DMS153 (cell line): ENCODE measurements around the gene ZNF687.
"Not testable (repeated sequence)": the region's sequence is repeated elsewhere in the genome, so short reads cannot be mapped to it uniquely, and the experiment has no call there.

ENCODE experiments used
- DNase-seq: peaks from one replicate; lab custom pipeline; 2025; lab: John Stamatoyannopoulos, UW

Gene ZNF687, protein sequence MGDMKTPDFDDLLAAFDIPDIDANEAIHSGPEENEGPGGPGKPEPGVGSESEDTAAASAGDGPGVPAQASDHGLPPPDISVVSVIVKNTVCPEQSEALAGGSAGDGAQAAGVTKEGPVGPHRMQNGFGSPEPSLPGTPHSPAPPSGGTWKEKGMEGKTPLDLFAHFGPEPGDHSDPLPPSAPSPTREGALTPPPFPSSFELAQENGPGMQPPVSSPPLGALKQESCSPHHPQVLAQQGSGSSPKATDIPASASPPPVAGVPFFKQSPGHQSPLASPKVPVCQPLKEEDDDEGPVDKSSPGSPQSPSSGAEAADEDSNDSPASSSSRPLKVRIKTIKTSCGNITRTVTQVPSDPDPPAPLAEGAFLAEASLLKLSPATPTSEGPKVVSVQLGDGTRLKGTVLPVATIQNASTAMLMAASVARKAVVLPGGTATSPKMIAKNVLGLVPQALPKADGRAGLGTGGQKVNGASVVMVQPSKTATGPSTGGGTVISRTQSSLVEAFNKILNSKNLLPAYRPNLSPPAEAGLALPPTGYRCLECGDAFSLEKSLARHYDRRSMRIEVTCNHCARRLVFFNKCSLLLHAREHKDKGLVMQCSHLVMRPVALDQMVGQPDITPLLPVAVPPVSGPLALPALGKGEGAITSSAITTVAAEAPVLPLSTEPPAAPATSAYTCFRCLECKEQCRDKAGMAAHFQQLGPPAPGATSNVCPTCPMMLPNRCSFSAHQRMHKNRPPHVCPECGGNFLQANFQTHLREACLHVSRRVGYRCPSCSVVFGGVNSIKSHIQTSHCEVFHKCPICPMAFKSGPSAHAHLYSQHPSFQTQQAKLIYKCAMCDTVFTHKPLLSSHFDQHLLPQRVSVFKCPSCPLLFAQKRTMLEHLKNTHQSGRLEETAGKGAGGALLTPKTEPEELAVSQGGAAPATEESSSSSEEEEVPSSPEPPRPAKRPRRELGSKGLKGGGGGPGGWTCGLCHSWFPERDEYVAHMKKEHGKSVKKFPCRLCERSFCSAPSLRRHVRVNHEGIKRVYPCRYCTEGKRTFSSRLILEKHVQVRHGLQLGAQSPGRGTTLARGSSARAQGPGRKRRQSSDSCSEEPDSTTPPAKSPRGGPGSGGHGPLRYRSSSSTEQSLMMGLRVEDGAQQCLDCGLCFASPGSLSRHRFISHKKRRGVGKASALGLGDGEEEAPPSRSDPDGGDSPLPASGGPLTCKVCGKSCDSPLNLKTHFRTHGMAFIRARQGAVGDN

GRCh38 chr1:151281969-151282882, at the start of gene ZNF687:
TSS of gene ZNF687 (plus strand) at chr1:151282299. CDS start at chr1:151286292, 3,993 bp downstream.
- DNase-seq, result peak; percentile 100

DNA sequence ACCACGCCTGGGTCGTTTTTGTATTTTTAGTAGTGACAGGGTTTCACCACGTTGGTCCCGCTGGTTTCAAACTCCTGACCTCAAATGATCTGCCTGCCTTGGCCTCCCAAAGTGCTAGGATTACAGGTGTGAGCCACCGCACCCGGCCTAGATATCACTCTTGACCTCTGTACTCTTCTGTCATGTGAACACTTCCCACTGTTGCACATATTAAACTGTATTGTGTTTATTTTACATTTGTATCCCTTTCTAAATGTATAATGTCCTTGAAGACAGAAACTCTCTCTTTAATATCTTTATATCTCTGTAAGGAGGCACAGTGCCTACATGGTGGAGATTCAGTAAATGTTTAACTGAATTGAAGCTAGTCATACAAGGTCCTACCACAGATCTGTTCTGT, 46.9 kb upstream of the ZNF687 start:
- no peak for DNase-seq

GRCh38 chr1:151237678-151238466, 44.2 kb upstream of the ZNF687 start:
- no peak for DNase-seq

DNA sequence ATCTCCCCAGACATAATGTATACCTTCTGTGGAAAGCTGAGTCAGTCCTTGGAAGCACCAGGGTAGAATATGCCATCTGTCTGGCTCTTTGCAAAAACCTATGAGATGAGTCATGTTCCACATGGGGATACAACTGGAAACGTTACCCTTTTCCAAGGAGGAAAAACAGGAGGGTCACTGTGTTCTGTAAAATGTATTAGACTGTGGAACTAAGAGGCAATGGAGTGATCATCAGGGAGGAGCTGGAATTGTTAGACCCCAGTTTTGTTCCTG, 43.7 kb upstream of the ZNF687 start:
- no peak for DNase-seq

- no peak for DNase-seq
These were observed 39.7 kb upstream of the ZNF687 start for GRCh38 chr1:151242442-151242841.

GRCh38 chr1:151243683-151244216, 38.3 kb upstream of the ZNF687 start:
- no peak for DNase-seq

- DNase-seq, result no peak
These were observed 35.3 kb upstream of the ZNF687 start for GRCh38 chr1:151246786-151247185.

- peak; percentile 82 for DNase-seq
These were observed 30.2 kb upstream of the ZNF687 start for GRCh38 chr1:151251656-151252470.

- peak; percentile 95 for DNase-seq
These were observed 27.6 kb upstream of the ZNF687 start, which contains the start of gene PSMD4 for GRCh38 chr1:151254217-151255213. TSS of gene PSMD4 (plus strand) at chr1:151254734. CDS start at chr1:151254783, 49 bp downstream.

DNA sequence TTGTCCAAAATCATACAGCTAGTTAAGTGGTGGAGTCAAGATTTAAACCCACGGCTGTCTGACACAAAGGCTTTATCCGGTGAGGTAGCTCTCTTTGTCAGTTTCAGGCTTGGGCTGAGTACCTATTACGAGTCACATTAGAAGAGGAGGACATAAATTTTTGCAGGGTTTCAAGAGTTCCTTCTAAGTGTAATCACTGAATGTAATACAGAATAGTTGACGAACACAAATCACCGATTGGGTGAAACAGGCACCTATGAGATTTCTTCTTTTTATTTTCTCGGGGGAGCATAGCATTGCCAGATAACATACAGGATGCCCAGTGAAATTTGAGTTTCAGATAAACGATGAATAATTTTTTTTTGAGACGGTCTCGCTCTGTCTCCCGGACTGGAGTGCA, 26.7 kb upstream of the ZNF687 start:
- DNase-seq, result no peak

DNA sequence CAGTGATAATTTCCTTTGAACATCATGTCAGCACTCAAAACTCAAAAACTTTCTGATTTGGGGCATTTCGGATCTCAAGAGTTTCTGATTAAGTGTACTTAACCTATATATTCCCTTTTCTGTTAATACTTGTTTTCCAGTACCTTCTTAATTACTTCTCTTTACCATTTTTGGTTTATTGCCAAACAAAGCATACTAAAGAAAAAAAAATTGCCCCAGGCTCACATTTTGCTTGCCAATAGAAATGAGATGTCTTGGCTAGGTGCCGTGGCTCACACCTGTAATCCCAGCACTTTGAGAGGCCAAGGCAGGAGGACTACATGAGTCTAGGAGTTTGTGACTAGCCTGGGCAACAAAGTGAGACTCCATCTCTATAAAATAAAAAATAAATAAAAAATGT, 22.7 kb upstream of the ZNF687 start:
- no peak for DNase-seq

GRCh38 chr1:151265446-151266236, 16.5 kb upstream of the ZNF687 start:
- no peak for DNase-seq

DNA sequence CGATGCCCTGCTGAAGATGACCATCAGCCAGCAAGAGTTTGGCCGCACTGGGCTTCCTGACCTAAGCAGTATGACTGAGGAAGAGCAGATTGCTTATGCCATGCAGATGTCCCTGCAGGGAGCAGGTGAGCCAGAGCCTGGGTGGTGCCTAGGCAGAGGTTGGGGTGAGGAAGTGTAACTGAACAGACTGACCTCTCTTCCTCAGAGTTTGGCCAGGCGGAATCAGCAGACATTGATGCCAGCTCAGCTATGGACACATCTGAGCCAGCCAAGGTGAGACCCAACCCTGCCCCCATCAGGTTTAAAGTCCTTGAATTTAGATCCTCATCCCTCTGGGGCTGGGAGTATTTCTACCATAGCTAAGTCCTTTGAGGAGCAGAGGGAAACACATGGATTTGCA, 15.8 kb upstream of the ZNF687 start:
- DNase-seq, result no peak

DNA sequence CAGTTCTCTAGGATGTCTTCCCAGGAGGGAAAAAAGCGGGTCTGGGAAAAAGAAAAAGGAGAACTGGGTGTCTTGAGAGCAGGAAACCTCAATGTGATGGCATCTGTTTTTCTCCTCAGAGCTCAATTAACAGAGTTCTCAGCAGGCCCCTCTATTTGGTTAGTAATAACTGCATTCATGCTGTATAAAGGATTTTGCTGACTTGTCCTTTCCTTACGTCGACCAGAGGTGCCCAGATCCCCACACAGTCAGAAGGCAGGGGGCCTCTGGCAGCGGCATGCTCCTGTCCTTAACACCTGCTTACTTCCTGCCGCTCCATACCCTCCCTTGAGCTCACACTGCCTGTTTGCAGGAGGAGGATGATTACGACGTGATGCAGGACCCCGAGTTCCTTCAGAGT, 15.3 kb upstream of the ZNF687 start:
- DNase-seq, result no peak

DNA sequence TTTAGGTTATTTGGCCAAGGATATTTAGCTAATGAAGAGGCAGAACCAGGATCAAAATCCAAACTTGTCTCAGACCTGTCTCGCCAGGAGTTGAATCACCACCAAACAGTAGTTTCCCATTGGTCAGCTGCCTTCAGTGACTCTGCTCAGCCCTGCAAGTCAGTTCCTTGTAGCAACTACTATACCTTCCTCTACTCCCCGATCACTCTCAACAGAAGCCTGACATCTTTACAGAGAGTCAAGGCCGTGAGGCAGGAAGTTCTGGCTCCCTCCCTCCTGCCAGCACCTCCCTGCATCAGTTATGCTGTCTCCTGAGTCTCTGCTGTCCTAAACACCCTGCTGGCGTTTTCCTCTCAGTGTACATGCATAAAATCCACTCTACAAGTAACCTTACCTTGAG, 14.3 kb upstream of the ZNF687 start:
- no peak for DNase-seq

DNA sequence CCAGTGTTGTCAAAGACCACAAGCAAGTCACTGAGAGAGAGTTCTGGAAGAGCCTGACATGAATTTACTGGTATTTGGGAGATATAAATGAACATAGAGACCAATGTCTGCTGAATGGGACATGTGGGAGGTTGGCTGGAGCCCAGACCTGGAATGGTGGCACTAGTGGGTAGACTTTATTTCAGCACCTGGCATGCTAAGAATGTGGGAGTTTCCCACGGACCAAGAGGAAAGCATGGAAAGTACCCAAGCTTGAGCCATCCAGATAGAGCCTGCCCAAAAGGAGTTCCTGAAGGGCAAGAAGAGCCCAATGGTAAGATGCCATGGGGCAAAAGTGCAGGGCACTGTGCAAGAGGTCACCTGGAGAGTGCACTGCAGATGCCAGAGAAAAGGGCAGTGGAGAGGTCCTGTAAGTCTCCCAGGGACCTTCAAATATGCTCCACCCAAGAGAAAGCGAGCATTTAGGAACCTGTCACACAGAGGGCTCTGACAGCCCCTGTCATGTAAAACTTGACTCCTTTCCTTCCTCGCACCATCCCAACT, 8.1 kb upstream of the ZNF687 start:
- DNase-seq, result no peak

- not testable (repeated sequence) for DNase-seq
These were observed 6.8 kb upstream of the ZNF687 start for GRCh38 chr1:151275341-151275740.
